H7 (cell line): ENCODE results near the gene SYK. TPM values are rescaled to one million over a fixed set of nuclear protein-coding genes. Genes with fewer than 3 reads are reported as not detected.
A peak's percentile ranks its signal among the peaks of the same experiment; 100 is the strongest.
"Not testable (repeated sequence)": the region's sequence is repeated elsewhere in the genome, so short reads cannot be mapped to it uniquely, and the experiment has no call there.

ENCODE experiments used
- DNase-seq: peaks from one replicate; pipeline ENCODE4 v3.0.0; 2012
- H3K27me3 ChIP-seq: 2 replicates; pipeline ENCODE4 v1.6.0; 2011; ENCODE audit warnings: mild to moderate bottlenecking, low read length; ENCODE audit not compliant: control insufficient read depth, insufficient read depth
- H3K36me3 ChIP-seq: replicated peaks from 2 replicates; pipeline ENCODE4 v1.5.1; 2011; ENCODE audit warnings: low read length; ENCODE audit not compliant: control insufficient read depth, insufficient read depth
- H3K4me3 ChIP-seq: 2 replicates; pipeline ENCODE4 v1.5.1; 2011; ENCODE audit warnings: low read depth, mild to moderate bottlenecking, control low read depth, low read length, moderate library complexity; ENCODE audit not compliant: insufficient read depth
- total RNA-seq: library from RNA; depleted of rRNA; stranded (reverse); fragments of >200 nt; shearing (Covaris generic); gene quantifications from 2 replicates; pipeline ENCODE4 v1.2.3, GENCODE V29; 2014

SYK gene
- total RNA-seq, 1 experiment from 2014 or later, result 0.38 TPM

GRCh38 chr9:90783964-90784363, 17.7 kb upstream of the SYK start:
- no peaks in the 10 kb centered on the region for H3K27me3 ChIP-seq
- DNase-seq, result no peak
- H3K36me3 ChIP-seq, result no peaks in the 10 kb centered on the region
- H3K4me3 ChIP-seq, result no peak overlapping the region

GRCh38 chr9:90787771-90788460, 13.7 kb upstream of the SYK start:
- no peaks in the 10 kb centered on the region for H3K36me3 ChIP-seq
- no peak overlapping the region for H3K4me3 ChIP-seq
- DNase-seq, result no peak
- no peaks in the 10 kb centered on the region for H3K27me3 ChIP-seq

- DNase-seq, H3K36me3 ChIP-seq, H3K27me3 ChIP-seq, H3K4me3 ChIP-seq: not testable (repeated sequence)
These were observed 13.1 kb upstream of the SYK start for GRCh38 chr9:90788527-90788926.

DNA sequence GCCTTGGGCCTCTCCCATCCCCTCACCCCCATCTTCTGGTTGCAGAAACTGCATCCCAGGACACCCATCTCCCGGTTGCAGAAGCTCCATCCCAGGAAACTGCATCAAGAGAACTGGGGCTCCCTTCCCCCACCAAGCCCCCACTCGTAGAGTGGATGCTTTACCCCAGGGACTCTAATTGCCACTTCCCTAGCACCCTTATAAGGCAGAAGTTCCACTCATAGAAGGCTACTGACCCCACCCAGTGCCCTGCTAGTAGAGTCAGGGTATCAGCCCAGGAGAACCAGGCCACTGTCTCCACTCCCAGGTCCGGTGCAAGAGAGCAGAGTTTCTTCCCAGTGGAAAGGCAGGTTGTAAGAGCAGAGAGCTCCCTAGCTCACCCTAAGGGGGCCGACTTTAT, 12.2 kb upstream of the SYK start:
- DNase-seq, result no peak
- H3K4me3 ChIP-seq, result no peak overlapping the region

DNA sequence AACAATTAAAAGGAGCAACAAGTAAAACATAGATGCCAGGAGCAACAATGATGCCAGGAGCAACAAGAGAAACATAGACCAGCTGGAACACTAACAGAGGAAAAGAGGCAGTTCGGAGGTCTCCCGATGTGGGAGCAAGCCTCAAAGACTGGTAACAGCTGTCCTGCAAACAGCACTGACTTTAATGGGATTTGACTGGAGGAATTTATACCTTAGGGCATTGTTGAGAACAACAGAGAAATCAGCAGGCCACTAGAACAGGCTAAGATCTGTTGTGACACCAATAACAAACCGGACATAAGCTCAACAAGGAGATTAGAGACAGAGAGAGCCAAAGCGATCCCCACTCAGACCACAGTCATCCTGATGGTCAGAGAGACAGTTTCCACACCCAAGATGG, 11.8 kb upstream of the SYK start:
- no peak for DNase-seq
- Histone ChIP-seq H3K4me3 (no peak overlapping the region), H3K36me3 (no peaks in the 10 kb centered on the region), H3K27me3 (no peaks in the 10 kb centered on the region)

More for the DNA sequence above, 12.2 kb upstream of the SYK start:
- H3K36me3 ChIP-seq, result no peaks in the 10 kb centered on the region
- H3K27me3 ChIP-seq, result no peaks in the 10 kb centered on the region

DNA sequence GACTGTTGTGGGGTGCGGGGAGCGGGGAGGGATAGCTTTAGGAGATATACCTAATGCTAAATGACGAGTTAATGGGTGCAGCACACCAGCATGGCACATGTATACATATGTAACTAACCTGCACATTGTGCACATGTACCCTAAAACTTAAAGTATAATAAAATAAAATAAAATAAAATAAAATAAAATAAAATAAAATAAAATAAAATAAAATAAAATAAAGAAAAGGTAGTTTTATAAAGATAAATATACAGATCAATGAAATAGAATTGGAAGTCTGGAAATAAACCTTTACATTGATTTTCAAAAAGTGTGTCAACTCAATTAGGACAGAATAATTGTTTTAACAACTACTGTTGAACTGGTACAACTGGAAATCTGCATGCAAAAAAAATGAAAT, 8.6 kb upstream of the SYK start:
- H3K36me3 ChIP-seq, DNase-seq, H3K27me3 ChIP-seq, H3K4me3 ChIP-seq: not testable (repeated sequence)

DNA sequence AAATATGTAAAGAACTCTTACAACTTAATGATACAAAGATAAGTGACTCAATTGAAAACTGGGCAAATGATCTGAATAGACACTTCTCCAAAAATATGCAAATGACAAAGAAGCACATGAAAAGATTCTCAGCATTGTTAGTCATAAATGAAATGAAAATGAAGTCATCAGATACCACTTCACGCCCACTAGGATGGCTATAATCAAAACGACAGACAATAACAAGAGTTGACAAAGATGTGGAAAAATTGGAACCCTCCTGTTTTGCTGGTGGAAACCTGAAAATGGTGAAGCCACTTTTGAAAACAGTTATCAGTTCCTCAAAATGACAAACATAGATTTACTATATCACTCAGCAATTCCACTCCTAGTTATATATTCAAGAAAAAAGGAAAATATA, 7.9 kb upstream of the SYK start:
- no peak for DNase-seq
- Histone ChIP-seq H3K36me3 (no peaks in the 10 kb centered on the region), H3K27me3 (no peaks in the 10 kb centered on the region), H3K4me3 (no peak overlapping the region)

DNA sequence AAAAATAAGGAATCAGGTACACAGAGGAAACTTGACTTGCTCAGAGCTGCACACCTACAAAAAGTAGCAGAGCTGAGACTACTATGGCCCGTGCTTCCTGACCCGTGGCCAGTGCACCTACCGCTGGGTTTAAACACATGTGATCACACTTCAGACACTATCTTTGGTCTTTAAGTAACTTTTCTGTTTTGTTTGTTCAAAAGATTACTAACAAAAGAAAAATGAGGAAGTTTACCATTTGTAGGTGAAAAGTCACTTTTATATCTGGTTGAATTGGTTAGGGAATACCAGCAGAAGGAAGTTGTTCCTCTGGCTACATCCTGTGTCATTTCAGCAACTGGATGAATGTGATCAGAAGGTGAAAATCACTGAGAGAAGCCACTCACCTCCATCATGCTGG, 6.5 kb upstream of the SYK start:
- no peak overlapping the region for H3K4me3 ChIP-seq
- DNase-seq, result no peak
- H3K36me3 ChIP-seq, result no peaks in the 10 kb centered on the region
- H3K27me3 ChIP-seq, result peaks cover 2% of the 10 kb centered on the region; the same call in 1 of the 2 replicates

GRCh38 chr9:90795871-90796317, 5.7 kb upstream of the SYK start:
- Histone ChIP-seq H3K27me3 (peaks cover 10% of the 10 kb centered on the region), H3K36me3 (no peaks in the 10 kb centered on the region), H3K4me3 (no peak overlapping the region)
- DNase-seq, result no peak

DNA sequence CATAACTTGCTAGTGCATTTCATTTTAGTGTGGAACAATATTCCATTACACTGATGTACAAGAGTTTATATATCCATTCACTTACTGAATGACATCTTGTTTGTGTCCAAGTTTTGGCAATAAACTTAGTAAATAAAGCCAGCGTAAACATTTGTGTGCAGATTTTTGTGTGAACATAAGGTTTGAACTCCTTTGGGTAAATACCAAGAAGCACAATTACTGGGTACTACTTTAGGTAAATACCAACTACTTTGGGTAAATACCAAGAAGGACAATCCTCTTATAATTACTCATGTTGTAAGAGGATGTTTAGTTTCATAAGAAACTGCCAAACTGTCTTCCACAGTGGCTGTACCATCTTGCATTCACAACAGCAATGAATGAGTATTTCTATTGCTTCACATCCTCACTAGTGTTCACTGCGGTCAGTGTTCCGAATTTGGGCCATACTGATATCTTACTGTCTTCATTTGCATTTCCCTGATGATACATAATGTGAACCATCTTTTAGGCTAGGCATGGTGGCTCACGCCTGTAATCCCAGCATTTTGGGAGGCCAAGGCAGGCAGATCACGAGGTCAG, 2.3 kb upstream of the SYK start:
- H3K4me3 ChIP-seq, result no peak overlapping the region

DNA sequence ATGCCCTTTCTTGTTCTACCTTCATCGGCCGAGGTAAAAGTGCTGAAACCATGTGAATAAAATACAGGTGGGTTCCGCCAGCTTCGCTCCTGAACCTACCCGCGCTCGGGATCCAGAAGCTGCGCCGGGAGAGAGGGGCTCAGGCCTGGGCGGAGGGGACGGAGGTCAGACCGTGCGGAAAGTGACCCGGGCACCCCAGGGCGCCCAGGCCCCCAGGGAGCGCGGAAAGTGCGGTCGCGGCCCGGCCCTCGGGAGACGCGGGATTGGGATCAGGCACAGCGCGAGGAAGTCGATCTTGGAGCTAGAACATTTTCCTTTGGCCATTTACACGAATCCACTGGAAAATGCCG, 329 bp downstream of the SYK start:
- no peaks in the 10 kb centered on the region for H3K36me3 ChIP-seq
- H3K4me3 ChIP-seq, result peak overlapping the region; percentile 57
- DNase-seq, result no peak
- peaks cover 32% of the 10 kb centered on the region for H3K27me3 ChIP-seq

More for the DNA sequence above, 2.3 kb upstream of the SYK start:
- no peaks in the 10 kb centered on the region for H3K36me3 ChIP-seq
- peaks cover 32% of the 10 kb centered on the region for H3K27me3 ChIP-seq
- no peak for DNase-seq

GRCh38 chr9:90802386-90802985, 867 bp downstream of the SYK start:
- H3K4me3 ChIP-seq, result peak overlapping the region; percentile 57; the same call in 1 of the 2 replicates
- H3K36me3 ChIP-seq, result no peaks in the 10 kb centered on the region
- H3K27me3 ChIP-seq, result peaks cover 32% of the 10 kb centered on the region
- DNase-seq, result no peak

GRCh38 chr9:90803860-90804593, 2.4 kb downstream of the SYK start:
- Histone ChIP-seq H3K27me3 (peaks cover 32% of the 10 kb centered on the region), H3K4me3 (no peak overlapping the region), H3K36me3 (no peaks in the 10 kb centered on the region)
- no peak for DNase-seq

DNA sequence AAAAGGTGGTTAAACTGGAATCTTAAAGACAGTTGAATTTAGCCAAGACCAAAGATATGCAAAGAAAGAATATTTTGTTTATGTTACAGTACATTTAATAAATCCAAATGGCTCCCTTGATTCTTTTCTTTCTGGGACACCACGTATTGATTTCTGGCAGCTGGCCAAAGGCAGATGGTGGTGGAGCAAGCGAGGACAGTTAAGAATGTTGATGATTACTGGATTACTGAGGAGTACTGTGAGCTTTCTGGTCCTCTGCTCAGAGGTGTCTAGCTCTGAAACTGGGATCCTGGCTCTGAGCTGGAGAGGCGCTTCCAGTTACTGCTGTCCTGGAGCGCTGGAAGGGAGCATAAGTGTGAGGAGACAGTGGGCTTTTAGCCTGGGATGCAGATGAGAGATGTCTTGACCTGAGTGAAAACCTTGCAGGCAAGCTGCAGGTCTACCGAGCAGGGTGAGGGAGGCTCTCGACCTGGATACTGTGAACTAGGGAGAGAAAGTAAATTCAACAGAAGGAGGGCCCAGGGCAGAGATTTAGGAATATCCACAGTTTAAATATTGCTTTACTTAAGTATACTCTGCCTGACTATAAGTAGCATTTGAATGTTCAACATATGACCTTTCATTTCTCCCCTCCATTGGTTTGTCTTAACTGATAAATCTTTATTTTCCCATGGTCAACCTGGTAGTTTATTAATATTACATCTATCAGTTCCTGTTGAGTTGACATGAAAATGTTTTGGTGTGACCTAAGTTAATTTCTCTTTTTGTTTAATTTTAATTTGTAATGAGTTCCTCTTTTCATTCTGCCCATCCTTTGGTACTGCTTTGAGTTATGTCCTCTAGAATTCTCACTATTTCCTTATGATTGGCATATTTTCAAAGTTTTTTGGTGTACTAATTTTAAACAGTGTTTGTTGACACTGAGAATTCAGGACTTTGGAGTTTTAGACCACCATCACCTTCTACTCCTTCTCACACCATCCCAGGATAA, 3.7 kb downstream of the SYK start:
- no peaks in the 10 kb centered on the region for H3K36me3 ChIP-seq
- no peak overlapping the region for H3K4me3 ChIP-seq
- peaks cover 28% of the 10 kb centered on the region for H3K27me3 ChIP-seq
- no peak for DNase-seq
